22Rv1 (cell line): ENCODE measurements around the gene TMEM117.

Experiments
- H3K27ac ChIP-seq: fragments of 450-650 bp; 2 replicates; pipeline ENCODE4 v1.5.1; 2017
- ZFX ChIP-seq: fragments of 450-650 bp; IDR thresholded peaks from 2 replicates; pipeline ENCODE4 v1.6.1; 2017; ENCODE audit warnings: antibody characterized with exemption, borderline replicate concordance
- TF ChIP-seq, protein P1 (sequence below): fragments of 450-650 bp; IDR thresholded peaks from 2 replicates; pipeline ENCODE4 v1.5.1; 2017; ENCODE audit warnings: mild to moderate bottlenecking

TMEM117 gene

DNA sequence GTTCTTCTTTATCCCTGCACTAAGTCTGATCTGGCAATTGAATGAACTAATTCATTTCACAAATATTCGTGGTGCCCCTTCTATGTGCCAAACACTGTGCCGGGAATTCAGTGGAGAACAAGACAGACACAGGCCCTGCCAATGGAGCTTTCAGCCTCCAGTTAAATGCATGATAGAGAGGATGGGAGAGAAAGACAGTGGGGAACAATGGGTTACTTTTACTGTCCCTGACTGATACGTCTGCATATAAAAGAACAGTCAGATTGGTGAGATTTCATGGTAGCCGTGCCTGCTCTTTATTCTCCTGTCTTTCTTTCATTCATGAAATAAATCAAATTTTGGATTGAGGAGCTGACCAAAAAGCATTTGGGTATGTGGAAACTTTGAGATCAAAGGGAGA, 78.5 kb downstream of the TMEM117 start:
- TF ChIP-seq ZFX, result no peak
- TF ChIP-seq, protein P1, sequence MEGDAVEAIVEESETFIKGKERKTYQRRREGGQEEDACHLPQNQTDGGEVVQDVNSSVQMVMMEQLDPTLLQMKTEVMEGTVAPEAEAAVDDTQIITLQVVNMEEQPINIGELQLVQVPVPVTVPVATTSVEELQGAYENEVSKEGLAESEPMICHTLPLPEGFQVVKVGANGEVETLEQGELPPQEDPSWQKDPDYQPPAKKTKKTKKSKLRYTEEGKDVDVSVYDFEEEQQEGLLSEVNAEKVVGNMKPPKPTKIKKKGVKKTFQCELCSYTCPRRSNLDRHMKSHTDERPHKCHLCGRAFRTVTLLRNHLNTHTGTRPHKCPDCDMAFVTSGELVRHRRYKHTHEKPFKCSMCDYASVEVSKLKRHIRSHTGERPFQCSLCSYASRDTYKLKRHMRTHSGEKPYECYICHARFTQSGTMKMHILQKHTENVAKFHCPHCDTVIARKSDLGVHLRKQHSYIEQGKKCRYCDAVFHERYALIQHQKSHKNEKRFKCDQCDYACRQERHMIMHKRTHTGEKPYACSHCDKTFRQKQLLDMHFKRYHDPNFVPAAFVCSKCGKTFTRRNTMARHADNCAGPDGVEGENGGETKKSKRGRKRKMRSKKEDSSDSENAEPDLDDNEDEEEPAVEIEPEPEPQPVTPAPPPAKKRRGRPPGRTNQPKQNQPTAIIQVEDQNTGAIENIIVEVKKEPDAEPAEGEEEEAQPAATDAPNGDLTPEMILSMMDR, result no peak
- no peak overlapping the region for H3K27ac ChIP-seq

DNA sequence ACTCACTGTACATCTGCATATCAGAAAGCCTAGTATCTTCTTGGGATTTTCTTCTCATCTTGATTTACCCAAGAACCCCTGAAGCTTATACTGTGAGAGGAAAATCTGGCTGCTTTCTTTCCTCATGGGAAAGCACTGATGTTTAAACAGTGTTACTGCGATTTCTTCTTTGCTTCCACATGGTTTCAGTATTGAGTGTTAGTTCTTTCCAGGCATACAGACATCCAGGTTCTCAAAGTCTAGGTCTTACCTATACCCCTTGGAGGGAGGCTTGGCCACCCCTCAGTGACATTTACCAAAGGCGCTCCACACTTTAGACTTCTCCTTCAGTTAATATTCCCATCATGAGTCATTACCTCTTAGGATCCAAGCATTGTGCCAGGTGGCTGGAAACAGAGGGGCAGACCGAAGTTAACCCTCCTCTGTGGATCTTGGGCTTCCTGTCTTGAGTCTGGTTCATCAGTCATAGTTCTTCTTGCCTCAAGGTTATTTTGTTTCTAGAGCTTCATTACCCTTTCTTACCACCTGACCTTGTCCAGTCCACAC, 79.1 kb downstream of the TMEM117 start:
- no peak overlapping the region for H3K27ac ChIP-seq
- TF ChIP-seq, protein P1, result peak; percentile 77
- no peak for TF ChIP-seq ZFX

- no peak overlapping the region for H3K27ac ChIP-seq
- TF ChIP-seq, protein P1, result no peak
- no peak for TF ChIP-seq ZFX
These were observed 82.0 kb downstream of the TMEM117 start for GRCh38 chr12:43917896-43918295.

GRCh38 chr12:43921666-43922337, 85.9 kb downstream of the TMEM117 start:
- H3K27ac ChIP-seq, result no peak overlapping the region
- TF ChIP-seq, protein P1, result no peak
- no peak for TF ChIP-seq ZFX

- TF ChIP-seq, protein P1, result no peak
- TF ChIP-seq ZFX, result no peak
- no peak overlapping the region for H3K27ac ChIP-seq
These were observed 94.2 kb downstream of the TMEM117 start for GRCh38 chr12:43930032-43930431.

GRCh38 chr12:43931187-43931586, 95.3 kb downstream of the TMEM117 start:
- H3K27ac ChIP-seq, result no peak overlapping the region
- TF ChIP-seq, protein P1, result no peak
- no peak for TF ChIP-seq ZFX

GRCh38 chr12:43935581-43935980, 99.7 kb downstream of the TMEM117 start:
- H3K27ac ChIP-seq, result no peak overlapping the region
- no peak for TF ChIP-seq ZFX
- TF ChIP-seq, protein P1, result no peak
